Mucosa of descending colon (tissue), 3 donors: Measurements from ENCODE around the gene CCDC88B. TPM values are rescaled to one million over a fixed set of nuclear protein-coding genes. Genes with fewer than 3 reads are reported as not detected.

ENCODE experiments used
- ATAC-seq: fragments of 200-7000 bp; cut with Tn5 transposase; one replicate; pipeline ENCODE4 v1.9.1; 2020; ENCODE audit warnings: mild to moderate bottlenecking, moderate library complexity
- DNase-seq, 3 donors: peaks; one replicate each; pipeline ENCODE4 v3.0.0-alpha.2; 2020
- H3K36me3 ChIP-seq: fragments of 200-600 bp; one replicate; pipeline ENCODE4 v1.8.0; 2021; ENCODE audit warnings: low read depth, mild to moderate bottlenecking
- H3K4me1 ChIP-seq: fragments of 200-600 bp; one replicate; pipeline ENCODE4 v1.8.0; 2021; ENCODE audit warnings: low read depth, mild to moderate bottlenecking
- H3K4me3 ChIP-seq: fragments of 200-600 bp; one replicate; pipeline ENCODE4 v1.8.0; 2021; ENCODE audit warnings: mild to moderate bottlenecking
- H3K9me3 ChIP-seq: fragments of 200-600 bp; one replicate; pipeline ENCODE4 v1.8.0; 2021; ENCODE audit warnings: mild to moderate bottlenecking
- intact Hi-C, 2 donors: fragments of 100-400 bp; cut with DNase I in 1 of 2; cut with micrococcal nuclease in 1 of 2; formaldehyde crosslinking; loops; one replicate each; pipeline versions ENCODE4 v1.11.0 to v1.11.1; 2022; cut with DNase I, micrococcal nuclease
- total RNA-seq, 3 donors: library from RNA; stranded (reverse); fragmentation: NEBNext Ultra II Directional in 2 of 3; extraction: Animal tissue kit (Norgen Biotek cat#: 25700) in 2 of 3; gene quantifications; one replicate each; pipeline versions ENCODE4 v1.2.1 to v1.2.4, GENCODE V29; 2021 to 2023
- TF ChIP-seq, protein P1 (sequence below): fragments of 200-600 bp; IDR thresholded peaks from one replicate; pipeline ENCODE4 v1.8.0; 2022; ENCODE audit warnings: antibody characterized with exemption, mild to moderate bottlenecking
- donor health status: DM: no; HTN: no; CAD: no; lungs with moderate emphysema.
- donor health status: DM: no; HTN: no; CAD: no.
- donor health status: DM: no; HTN: yes; CAD: no.

CCDC88B gene
- total RNA-seq, 3 donors from 2014 or later = 13.4 to 32.5 (median 28.8) TPM

DNA sequence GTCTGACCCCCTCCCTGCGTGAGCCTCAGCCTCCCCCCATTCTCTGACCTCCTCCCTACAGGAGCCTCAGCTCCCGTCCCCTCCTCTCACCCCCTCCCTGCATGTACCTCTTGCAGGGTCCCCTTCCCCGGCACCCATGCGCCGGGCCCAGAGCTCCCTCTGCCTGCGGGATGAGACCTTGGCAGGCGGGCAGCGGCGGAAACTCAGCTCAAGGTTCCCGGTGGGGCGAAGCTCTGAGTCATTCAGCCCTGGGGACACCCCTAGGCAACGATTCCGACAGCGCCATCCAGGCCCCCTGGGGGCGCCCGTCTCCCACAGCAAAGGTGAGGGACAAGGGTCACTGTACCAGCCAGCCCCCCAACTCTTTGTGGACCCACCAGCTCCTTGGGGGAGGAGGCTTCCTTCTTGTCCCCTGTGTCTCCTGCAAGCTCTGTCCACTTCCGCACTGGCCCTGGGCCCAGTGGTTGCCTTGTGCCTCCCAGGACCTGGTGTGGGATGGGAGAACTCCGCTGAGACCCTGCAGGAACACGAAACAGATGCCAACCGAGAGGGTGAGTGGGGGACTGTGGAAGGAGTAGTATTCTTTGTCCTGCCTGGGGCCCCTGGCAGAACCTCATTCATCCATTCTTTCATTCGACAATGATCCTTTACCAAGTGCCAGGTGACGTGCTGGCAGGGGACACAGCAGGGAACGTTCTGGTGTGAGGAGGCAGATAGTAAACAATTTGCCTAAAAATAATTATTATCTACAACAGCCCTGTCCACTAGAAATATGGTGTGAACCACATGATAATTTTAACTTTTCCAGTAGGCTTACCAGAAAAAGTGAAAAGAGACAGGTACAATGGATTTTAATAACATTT lies 15.3 kb downstream of the CCDC88B start:
- ATAC-seq (peak; percentile 73), DNase-seq (peak; percentile 83 to 88 (median 87))
- Histone ChIP-seq H3K9me3 (no peaks in the 10 kb centered on the region), H3K4me3 (no peak overlapping the region), H3K36me3 (no peaks in the 10 kb centered on the region), H3K4me1 (peaks cover 17% of the 10 kb centered on the region)
- TF ChIP-seq, protein P1, sequence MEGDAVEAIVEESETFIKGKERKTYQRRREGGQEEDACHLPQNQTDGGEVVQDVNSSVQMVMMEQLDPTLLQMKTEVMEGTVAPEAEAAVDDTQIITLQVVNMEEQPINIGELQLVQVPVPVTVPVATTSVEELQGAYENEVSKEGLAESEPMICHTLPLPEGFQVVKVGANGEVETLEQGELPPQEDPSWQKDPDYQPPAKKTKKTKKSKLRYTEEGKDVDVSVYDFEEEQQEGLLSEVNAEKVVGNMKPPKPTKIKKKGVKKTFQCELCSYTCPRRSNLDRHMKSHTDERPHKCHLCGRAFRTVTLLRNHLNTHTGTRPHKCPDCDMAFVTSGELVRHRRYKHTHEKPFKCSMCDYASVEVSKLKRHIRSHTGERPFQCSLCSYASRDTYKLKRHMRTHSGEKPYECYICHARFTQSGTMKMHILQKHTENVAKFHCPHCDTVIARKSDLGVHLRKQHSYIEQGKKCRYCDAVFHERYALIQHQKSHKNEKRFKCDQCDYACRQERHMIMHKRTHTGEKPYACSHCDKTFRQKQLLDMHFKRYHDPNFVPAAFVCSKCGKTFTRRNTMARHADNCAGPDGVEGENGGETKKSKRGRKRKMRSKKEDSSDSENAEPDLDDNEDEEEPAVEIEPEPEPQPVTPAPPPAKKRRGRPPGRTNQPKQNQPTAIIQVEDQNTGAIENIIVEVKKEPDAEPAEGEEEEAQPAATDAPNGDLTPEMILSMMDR = peak; percentile 41
- intact Hi-C loops = no loop called here

DNA sequence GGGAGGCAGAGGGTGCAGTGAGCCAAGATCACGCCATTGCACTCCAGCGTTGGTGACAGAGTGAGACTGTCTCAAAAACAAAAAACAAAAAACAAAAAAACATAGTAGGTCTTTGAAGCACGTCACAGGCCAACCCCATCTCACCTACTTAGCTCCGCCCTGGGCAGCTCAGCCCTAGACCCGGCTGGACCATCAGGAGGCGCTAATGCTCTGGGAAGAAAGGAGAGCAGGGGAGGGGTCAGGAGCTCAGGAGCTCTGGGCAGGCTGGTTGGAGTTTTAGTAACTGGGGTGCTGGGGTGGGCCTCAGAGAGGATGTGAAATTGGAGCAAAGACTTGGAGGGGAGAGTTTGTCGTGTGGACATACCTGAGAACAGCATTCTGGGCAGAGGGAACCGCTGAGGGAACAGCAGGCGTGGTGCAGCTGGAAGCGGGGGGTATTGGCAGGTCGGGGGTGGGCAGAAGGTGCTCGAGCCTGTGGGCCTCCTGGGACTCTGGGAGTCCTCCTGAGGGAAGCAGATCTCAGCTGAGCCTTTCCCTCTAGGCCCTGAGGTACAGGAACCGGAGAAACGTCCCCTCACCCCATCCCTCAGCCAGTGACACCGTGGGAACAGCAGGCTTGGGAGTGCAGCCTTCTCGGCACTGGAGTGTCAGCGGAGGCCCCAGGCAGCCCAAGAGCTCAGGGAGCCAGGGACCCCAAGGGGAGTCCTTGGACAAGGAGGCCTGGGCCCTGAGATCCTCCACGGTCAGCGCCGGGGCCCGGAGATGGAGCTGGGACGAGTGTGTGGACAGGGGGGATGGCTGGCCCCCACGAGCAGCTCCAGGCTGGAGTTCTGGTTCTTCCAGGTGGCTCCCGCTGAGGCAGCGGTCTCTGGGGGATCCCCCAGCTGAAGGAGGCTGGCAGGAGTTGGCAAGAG lies 16.8 kb downstream of the CCDC88B start:
- no peaks in the 10 kb centered on the region for H3K9me3 ChIP-seq
- intact Hi-C loops = no loop called here
- H3K4me3 ChIP-seq = no peak overlapping the region
- H3K36me3 ChIP-seq = no peaks in the 10 kb centered on the region
- TF ChIP-seq, protein P1 = no peak
- H3K4me1 ChIP-seq = peaks cover 22% of the 10 kb centered on the region
- peak in 2 of 3 donors; percentile 50 to 65 for DNase-seq
- ATAC-seq = no peak

DNA sequence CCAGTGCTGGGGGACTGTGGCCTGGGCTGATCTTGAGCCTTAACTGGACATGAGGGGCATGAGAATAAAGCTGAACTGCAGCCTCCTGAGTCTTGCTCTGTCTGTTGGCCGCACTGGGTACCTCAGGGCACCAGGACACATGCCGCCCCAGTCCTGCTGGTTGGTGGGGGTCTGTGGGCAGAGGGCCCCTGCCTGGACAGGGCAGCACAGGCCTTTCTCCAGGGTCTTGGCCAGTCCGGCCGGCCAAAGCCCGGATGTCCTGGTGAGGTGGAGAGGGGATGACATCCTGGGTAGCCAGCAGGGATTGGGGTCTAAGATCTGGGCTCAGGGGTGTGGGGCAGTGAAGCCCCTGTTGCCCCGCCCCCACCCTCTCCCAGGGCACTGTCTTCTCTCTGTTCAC lies 17.4 kb downstream of the CCDC88B start:
- no peak for ATAC-seq
- TF ChIP-seq, protein P1 = no peak
- Histone ChIP-seq H3K9me3 (no peaks in the 10 kb centered on the region), H3K4me1 (peaks cover 22% of the 10 kb centered on the region), H3K4me3 (no peak overlapping the region), H3K36me3 (peaks cover 5% of the 10 kb centered on the region)
- DNase-seq = peak in 1 of 3 donors; percentile 40
- intact Hi-C loops = no loop called here

DNA sequence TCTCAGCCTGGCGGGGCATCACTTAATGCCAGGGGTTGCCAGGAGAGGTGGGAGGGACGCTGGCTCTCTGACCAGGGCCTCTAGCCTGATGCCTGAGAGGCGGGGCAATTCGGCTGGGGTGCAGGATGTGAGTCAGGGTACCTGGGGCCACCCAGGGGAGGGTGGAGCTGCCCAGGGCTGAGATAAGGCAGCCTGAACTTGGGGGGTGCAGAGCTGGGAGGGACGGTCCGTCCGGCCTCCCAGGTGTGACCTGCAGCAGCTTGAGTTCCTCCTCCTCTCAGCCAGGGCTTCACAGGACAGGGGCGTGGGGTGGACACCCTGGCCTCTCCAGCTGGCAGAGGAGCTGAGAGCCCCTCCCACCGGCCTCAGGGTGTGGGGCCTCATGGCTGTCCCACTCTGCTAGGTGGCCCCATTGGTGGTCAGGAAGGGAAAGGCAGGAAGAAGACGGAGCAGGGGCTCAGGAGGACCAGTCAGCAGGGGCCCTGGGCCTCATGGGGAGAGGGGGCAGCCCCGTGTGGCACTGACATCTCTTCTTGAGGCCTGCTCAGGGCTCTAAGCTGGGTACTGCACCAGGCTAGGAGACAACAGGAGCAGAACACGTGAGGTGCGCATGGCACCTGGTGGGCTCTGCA lies 18.0 kb downstream of the CCDC88B start:
- ATAC-seq = peak; percentile 15
- Histone ChIP-seq H3K4me3 (no peak overlapping the region), H3K36me3 (peaks cover 10% of the 10 kb centered on the region), H3K9me3 (no peaks in the 10 kb centered on the region), H3K4me1 (peaks cover 22% of the 10 kb centered on the region)
- TF ChIP-seq, protein P1 = no peak
- peak in 2 of 3 donors; percentile 57 to 73 for DNase-seq
- intact Hi-C loops = no loop called here

DNA sequence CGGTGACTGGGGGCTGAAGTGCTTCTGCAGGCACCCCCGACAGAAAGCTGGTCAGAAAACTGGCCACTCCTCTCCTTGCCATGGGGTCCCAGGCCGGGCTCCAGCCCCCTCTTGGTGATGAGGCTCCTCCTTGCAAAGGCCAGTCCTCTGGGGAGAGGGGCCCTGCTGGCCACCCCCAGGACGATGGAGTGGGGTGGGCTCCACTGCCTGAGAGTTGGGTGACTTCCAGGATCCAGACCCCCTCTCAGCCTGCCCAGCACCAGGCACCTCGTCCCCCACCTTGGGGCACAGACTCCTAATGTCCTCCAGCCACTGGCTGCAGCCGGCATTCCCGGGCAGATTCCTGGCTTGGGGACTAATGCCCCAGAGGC lies 18.5 kb downstream of the CCDC88B start:
- peak in 1 of 3 donors; percentile 66 for DNase-seq
- Histone ChIP-seq H3K4me1 (peaks cover 22% of the 10 kb centered on the region), H3K4me3 (no peak overlapping the region), H3K9me3 (no peaks in the 10 kb centered on the region), H3K36me3 (peaks cover 12% of the 10 kb centered on the region)
- peak; percentile 18 for ATAC-seq
- TF ChIP-seq, protein P1 = no peak
- intact Hi-C loops = no loop called here
